Measurements from ENCODE around the gene ABLIM1. TPM values are rescaled to one million over a fixed set of nuclear protein-coding genes. Genes with fewer than 3 reads are reported as not detected.

ABLIM1 gene
- total RNA-seq, 4 donors from 2014 or later = 56.9 to 108 (median 96.1) TPM

DNA sequence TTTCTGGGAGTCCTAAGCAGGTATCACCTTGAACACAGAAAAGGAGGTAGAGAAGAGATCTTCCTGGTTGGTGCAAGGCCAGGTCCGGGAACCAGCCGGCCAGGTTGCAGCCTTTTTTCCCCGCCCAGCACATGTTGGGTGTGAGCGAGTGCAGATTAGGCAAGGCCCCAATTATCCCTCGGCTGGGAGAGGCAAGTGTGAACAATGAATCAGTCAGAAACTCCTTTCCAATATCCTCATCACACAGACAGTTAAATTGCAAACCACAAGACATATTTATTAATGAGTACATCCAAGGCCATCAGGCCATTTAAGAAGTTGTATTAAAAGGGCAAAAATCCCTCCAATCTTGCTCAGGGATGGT is 138.8 kb downstream of the ABLIM1 start:
- peak; percentile 90 for DNase-seq
- in situ Hi-C loops (cut with MboI; ENCODE audit: low pct_ligation_motif_present in 1 of 4, low pct_unique_long_range_greater_than_20kb in 1 of 4, low sequenced_read_pairs in 3 of 4) = no loop called here
- no peaks in the 10 kb centered on the region for H3K27me3 ChIP-seq
- WGBS, 2 donors (ENCODE audit: low coverage in 1 of 2) = 43 to 60% methylated on average over 3 to 5 of the region's 5 CpGs
- no peaks in the 10 kb centered on the region for H3K36me3 ChIP-seq
- peaks cover 32 to 87% (median 52%) of the 10 kb centered on the region in 4 donors for H3K4me1 ChIP-seq
- H3K9me3 ChIP-seq = no peaks in the 10 kb centered on the region
- H3K4me3 ChIP-seq = no peak overlapping the region
- TF ChIP-seq POLR2AphosphoS5 (IDR thresholded peaks at IDR 0.05) (peak in 2 of 3 donors; percentile 24 to 73), POLR2A (IDR thresholded peaks at IDR 0.05) (no peak)
- H3K27ac ChIP-seq = peak overlapping the region; percentile 81 to 92 (median 84)
- intact Hi-C loops (cut with DNase I; ENCODE audit: low total_unique reads) = no loop called here

DNA sequence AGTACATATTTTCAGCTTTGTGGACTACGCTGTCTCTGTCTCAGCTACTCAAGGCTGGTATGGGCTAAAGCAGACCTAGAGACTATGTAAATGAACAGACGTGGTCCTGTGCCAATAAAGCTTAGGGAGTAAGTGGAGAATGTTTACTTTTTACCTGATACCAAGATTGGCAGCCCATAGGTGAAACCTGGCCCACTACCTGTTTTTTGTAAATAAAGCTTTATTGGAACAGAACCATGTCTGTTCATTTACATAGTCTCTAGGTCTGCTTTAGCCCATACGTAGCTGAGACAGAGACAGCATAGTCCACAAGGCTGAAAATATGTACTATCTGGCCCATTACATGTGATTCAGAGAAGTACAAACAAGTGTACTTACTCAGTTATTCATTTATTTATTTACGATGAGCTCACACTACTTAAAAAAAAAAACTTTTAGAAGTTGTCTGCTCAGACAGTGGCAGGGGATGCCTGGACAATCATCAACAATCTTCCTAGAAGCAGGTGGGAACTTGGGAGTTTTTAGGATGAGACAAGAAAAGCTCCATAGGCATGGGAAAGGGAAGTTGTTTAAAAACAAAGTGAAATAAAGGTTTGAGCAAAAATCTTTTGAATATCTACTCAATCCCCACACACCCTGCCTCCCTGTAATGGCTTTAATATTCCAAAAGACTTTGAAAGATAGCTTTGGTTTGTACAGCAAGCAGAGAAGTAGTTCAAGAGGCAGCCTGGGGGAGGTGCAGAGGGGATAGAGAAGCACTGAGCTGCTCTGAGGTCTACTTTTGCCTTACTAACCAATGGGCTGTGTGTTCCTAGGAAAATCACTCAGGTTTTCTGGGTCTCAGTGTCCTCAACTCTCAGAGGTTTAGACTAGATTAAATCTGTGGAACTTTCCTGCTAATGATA is 139.4 kb downstream of the ABLIM1 start:
- no peaks in the 10 kb centered on the region for H3K36me3 ChIP-seq
- no peak for TF ChIP-seq POLR2A (IDR thresholded peaks at IDR 0.05)
- TF ChIP-seq EP300 (IDR thresholded peaks at IDR 0.05; ENCODE audit: low read depth) = no peak
- TF ChIP-seq, protein P1, sequence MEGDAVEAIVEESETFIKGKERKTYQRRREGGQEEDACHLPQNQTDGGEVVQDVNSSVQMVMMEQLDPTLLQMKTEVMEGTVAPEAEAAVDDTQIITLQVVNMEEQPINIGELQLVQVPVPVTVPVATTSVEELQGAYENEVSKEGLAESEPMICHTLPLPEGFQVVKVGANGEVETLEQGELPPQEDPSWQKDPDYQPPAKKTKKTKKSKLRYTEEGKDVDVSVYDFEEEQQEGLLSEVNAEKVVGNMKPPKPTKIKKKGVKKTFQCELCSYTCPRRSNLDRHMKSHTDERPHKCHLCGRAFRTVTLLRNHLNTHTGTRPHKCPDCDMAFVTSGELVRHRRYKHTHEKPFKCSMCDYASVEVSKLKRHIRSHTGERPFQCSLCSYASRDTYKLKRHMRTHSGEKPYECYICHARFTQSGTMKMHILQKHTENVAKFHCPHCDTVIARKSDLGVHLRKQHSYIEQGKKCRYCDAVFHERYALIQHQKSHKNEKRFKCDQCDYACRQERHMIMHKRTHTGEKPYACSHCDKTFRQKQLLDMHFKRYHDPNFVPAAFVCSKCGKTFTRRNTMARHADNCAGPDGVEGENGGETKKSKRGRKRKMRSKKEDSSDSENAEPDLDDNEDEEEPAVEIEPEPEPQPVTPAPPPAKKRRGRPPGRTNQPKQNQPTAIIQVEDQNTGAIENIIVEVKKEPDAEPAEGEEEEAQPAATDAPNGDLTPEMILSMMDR (IDR thresholded peaks at IDR 0.05) = no peak
- no peak for TF ChIP-seq POLR2AphosphoS5 (IDR thresholded peaks at IDR 0.05)
- no peaks in the 10 kb centered on the region for H3K27me3 ChIP-seq
- intact Hi-C loops (cut with DNase I; ENCODE audit: low total_unique reads) (no loop called here), in situ Hi-C loops (cut with MboI; ENCODE audit: low pct_ligation_motif_present in 1 of 4, low pct_unique_long_range_greater_than_20kb in 1 of 4, low sequenced_read_pairs in 3 of 4) (no loop called here)
- no peak overlapping the region for H3K4me3 ChIP-seq
- peaks cover 33 to 87% (median 58%) of the 10 kb centered on the region in 4 donors for H3K4me1 ChIP-seq
- no peak for DNase-seq
- no peaks in the 10 kb centered on the region for H3K9me3 ChIP-seq
- peak overlapping the region; percentile 81 to 92 (median 84) for H3K27ac ChIP-seq
- WGBS, 2 donors (ENCODE audit: low coverage in 1 of 2) = 60 to 63% methylated on average over 3 to 4 of the region's 4 CpGs

- 89 to 92% methylated on average over 12 to 14 of the region's 14 CpGs for WGBS, 2 donors (ENCODE audit: low coverage in 1 of 2)
- intact Hi-C loops (cut with DNase I; ENCODE audit: low total_unique reads) = no loop called here
- peak overlapping the region; percentile 81 to 92 (median 84) for H3K27ac ChIP-seq
- peaks cover 28 to 85% (median 53%) of the 10 kb centered on the region in 4 donors for H3K4me1 ChIP-seq
- no peaks in the 10 kb centered on the region for H3K9me3 ChIP-seq
- no peak overlapping the region for H3K4me3 ChIP-seq
- in situ Hi-C loops (cut with MboI; ENCODE audit: low pct_ligation_motif_present in 1 of 4, low pct_unique_long_range_greater_than_20kb in 1 of 4, low sequenced_read_pairs in 3 of 4) = no loop called here
- no peak for DNase-seq
- no peaks in the 10 kb centered on the region for H3K27me3 ChIP-seq
- H3K36me3 ChIP-seq = no peaks in the 10 kb centered on the region
- TF ChIP-seq, protein P1 (IDR thresholded peaks at IDR 0.05) = no peak
- TF ChIP-seq EP300 (IDR thresholded peaks at IDR 0.05; ENCODE audit: low read depth) (no peak), POLR2A (IDR thresholded peaks at IDR 0.05) (no peak), POLR2AphosphoS5 (IDR thresholded peaks at IDR 0.05) (no peak)
These were observed 140.5 kb downstream of the ABLIM1 start for GRCh38 chr10:114517368-114518250.

DNA sequence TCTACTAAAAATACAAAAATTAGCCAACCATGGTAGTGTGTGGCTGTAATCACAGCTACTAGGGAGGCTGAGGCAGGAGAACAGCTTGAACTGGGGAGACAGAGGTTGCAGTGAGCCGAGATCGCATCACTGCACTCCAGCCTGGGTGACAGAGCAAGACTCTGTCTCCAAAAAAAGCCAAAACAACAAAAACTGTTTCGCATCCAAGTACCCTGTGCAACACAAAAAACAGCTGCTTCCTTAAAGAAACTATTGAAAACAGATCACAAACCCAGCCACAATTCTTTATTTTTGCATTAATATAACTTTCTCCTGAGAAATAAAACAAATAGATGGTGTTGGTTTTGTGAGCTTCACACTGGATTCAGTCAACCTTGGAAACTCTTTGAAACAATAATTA is 141.7 kb downstream of the ABLIM1 start:
- DNase-seq = no peak
- H3K27me3 ChIP-seq = no peaks in the 10 kb centered on the region
- TF ChIP-seq POLR2AphosphoS5 (IDR thresholded peaks at IDR 0.05) (no peak), POLR2A (IDR thresholded peaks at IDR 0.05) (no peak), EP300 (IDR thresholded peaks at IDR 0.05; ENCODE audit: low read depth) (no peak)
- TF ChIP-seq, protein P1 (IDR thresholded peaks at IDR 0.05) = no peak
- 77 to 86% methylated on average over 3 of the region's 3 CpGs for WGBS, 2 donors (ENCODE audit: low coverage in 1 of 2)
- peaks cover 24 to 72% (median 43%) of the 10 kb centered on the region in 4 donors for H3K4me1 ChIP-seq
- intact Hi-C loops (cut with DNase I; ENCODE audit: low total_unique reads) = no loop called here
- peak overlapping the region in 2 of 4 donors; percentile 13 to 83 for H3K27ac ChIP-seq
- H3K4me3 ChIP-seq = no peak overlapping the region
- in situ Hi-C loops (cut with MboI; ENCODE audit: low pct_ligation_motif_present in 1 of 4, low pct_unique_long_range_greater_than_20kb in 1 of 4, low sequenced_read_pairs in 3 of 4) = no loop called here
- H3K9me3 ChIP-seq = no peaks in the 10 kb centered on the region
- no peaks in the 10 kb centered on the region for H3K36me3 ChIP-seq

Data from transverse colon (tissue), 4 donors.